GM06990 (cell line): Measurements from ENCODE around the gene RASD2.
A peak's percentile ranks its signal among the peaks of the same experiment; 100 is the strongest.

Experiments used
- DNase-seq: peaks from one replicate; pipeline ENCODE4 v3.0.0-alpha.2; 2011; ENCODE audit not compliant: insufficient read length; ENCODE audit errors: extremely low read depth
- H3K27me3 ChIP-seq: replicated peaks from 2 replicates; pipeline ENCODE4 v1.6.0; 2011; ENCODE audit warnings: low read length; ENCODE audit not compliant: control insufficient read depth, insufficient read depth
- H3K36me3 ChIP-seq: 2 replicates; pipeline ENCODE4 v1.5.1; 2011; ENCODE audit warnings: low read length; ENCODE audit not compliant: control insufficient read depth, insufficient read depth
- H3K4me3 ChIP-seq: replicated peaks from 2 replicates; pipeline ENCODE4 v1.5.1; 2011; ENCODE audit warnings: low read depth, mild to moderate bottlenecking, control low read depth, low read length
- CTCF ChIP-seq: IDR thresholded peaks from 2 replicates; pipeline ENCODE4 v1.5.1; 2011; ENCODE audit warnings: low read length, control low read depth, mild to moderate bottlenecking, inconsistent platforms; ENCODE audit not compliant: insufficient read depth, poor library complexity, severe bottlenecking

Gene RASD2

DNA sequence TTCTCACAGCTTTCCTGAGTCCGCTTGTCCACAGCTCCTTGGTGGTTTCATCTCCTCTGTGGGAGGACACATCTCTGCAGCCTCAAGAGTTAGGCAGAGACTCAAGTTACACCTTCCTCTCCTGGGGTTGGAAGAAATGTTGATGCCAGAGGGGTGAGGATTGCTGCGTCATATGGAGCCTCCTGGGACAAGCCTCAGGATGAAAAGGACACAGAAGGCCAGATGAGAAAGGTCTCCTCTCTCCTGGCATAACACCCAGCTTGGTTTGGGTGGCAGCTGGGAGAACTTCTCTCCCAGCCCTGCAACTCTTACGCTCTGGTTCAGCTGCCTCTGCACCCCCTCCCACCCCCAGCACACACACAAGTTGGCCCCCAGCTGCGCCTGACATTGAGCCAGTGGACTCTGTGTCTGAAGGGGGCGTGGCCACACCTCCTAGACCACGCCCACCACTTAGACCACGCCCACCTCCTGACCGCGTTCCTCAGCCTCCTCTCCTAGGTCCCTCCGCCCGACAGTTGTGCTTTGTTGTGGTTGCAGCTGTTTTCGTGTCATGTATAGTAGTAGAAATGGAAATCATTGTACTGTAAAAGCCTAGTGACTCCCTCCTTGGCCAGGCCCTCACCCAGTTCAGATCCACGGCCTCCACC lies 11.7 kb downstream of the RASD2 start:
- peak; percentile 42 for DNase-seq
- Histone ChIP-seq H3K4me3 (no peak overlapping the region), H3K27me3 (no peaks in the 10 kb centered on the region; the same call in none of the 2 replicates), H3K36me3 (no peaks in the 10 kb centered on the region)
- TF ChIP-seq CTCF = no peak

DNA sequence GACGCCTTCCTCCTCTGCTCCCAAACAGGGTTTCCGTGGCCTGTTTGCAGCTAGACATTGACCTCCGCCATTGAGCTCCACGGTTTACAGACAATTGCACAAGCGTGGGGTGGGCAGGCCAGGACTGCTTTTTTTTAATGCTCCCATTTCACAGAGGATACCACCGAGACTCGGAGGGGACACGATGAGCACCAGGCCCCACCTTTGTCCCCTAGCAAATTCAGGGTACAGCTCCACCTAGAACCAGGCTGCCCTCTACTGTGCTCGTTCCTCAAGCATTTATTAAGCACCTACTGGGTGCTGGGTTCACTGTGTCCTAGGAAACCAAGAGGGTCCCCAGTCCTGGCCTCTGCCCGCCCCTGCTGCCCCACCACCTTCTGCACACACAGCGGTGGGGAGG lies 12.2 kb downstream of the RASD2 start:
- no peaks in the 10 kb centered on the region; the same call in none of the 2 replicates for H3K27me3 ChIP-seq
- no peak for DNase-seq
- no peak overlapping the region for H3K4me3 ChIP-seq
- no peaks in the 10 kb centered on the region for H3K36me3 ChIP-seq
- TF ChIP-seq CTCF = no peak

DNA sequence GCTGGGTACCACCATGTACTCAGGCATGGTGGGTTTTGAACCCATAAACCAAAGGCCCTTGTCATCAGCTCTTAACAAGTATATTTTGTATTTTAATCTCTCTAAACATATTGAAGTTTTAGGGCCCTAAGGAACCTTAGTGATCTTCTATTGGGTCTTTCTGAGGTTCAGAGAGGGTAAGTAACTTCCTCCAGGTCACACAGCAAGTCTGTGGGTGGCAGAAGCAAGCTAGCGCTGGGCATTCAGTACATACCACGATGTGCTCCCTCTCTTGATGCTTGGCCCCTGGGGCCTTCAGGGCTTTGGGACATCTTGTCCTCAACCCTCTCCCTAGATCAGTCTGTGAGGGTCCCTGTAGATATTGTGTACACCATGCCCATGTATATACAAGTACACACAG lies 12.7 kb downstream of the RASD2 start:
- TF ChIP-seq CTCF = no peak
- no peak overlapping the region for H3K4me3 ChIP-seq
- no peak for DNase-seq
- H3K36me3 ChIP-seq = no peaks in the 10 kb centered on the region
- no peaks in the 10 kb centered on the region; the same call in none of the 2 replicates for H3K27me3 ChIP-seq

- DNase-seq = no peak
- Histone ChIP-seq H3K27me3 (no peaks in the 10 kb centered on the region; the same call in none of the 2 replicates), H3K4me3 (no peak overlapping the region), H3K36me3 (no peaks in the 10 kb centered on the region)
- no peak for TF ChIP-seq CTCF
Measured at GRCh38 chr22:35554297-35554845, 13.7 kb downstream of the RASD2 start.

DNA sequence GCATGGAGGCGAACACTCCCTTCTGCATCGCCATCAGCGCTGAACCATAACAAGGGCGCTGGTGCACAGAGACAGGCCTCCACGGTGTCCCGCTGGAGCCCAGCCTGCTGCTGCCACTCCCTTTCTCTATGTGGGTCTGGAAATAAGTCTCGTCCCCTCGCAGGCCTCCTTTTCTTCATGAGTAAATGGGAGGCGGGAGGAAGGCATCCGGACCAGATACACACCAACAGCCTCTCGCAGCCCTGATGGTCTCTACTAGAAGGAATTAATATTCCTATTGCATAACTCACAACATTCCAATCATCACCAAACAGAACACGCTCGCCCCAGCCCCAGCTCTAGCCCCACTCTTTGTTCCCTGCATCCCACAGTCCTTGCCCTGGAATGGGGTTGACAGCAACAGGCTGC lies 14.9 kb downstream of the RASD2 start:
- Histone ChIP-seq H3K27me3 (no peaks in the 10 kb centered on the region; the same call in none of the 2 replicates), H3K4me3 (no peak overlapping the region), H3K36me3 (no peaks in the 10 kb centered on the region)
- no peak for TF ChIP-seq CTCF
- no peak for DNase-seq
